HEK293T (cell line): ENCODE results near the gene KRT15.
A peak's percentile ranks its signal among the peaks of the same experiment; 100 is the strongest.

Source experiments
- CTCF ChIA-PET: fragments of 350-600 bp; formaldehyde crosslinking; extraction: SDS; loops from one replicate; lab custom pipeline; 2021; ENCODE audit warnings: antibody characterized with exemption, inconsistent platforms; lab: Yijun Ruan, JAX
- POLR2A ChIA-PET: fragments of 350-600 bp; formaldehyde crosslinking; extraction: SDS; loops from one replicate; lab custom pipeline; 2020; ENCODE audit warnings: antibody characterized with exemption, inconsistent platforms; lab: Yijun Ruan, JAX
- DNase-seq: peaks from one replicate; pipeline ENCODE4 v3.0.0; 2012; ENCODE audit warnings: mixed read lengths; ENCODE audit errors: extremely low spot score
- ARNT ChIP-seq: fragments of 450-650 bp; IDR thresholded peaks from 2 replicates; pipeline ENCODE4 v1.6.1; 2017; ENCODE audit warnings: mild to moderate bottlenecking
- BHLHE40 ChIP-seq: fragments of 450-650 bp; IDR thresholded peaks from 2 replicates; pipeline ENCODE4 v1.6.1; 2016; ENCODE audit warnings: mild to moderate bottlenecking, moderate library complexity, borderline replicate concordance
- CTBP1 ChIP-seq: fragments of 450-650 bp; IDR thresholded peaks from 2 replicates; pipeline ENCODE4 v1.6.1; 2016; ENCODE audit warnings: borderline replicate concordance
- ELF4 ChIP-seq: fragments of 450-650 bp; IDR thresholded peaks from 2 replicates; pipeline ENCODE4 v1.6.1; 2017; ENCODE audit warnings: antibody characterized with exemption
- FOXA1 ChIP-seq: fragments of 450-650 bp; IDR thresholded peaks from 2 replicates; pipeline ENCODE4 v1.6.1; 2016; ENCODE audit warnings: mild to moderate bottlenecking
- FOXK2 ChIP-seq: fragments of 450-650 bp; IDR thresholded peaks from 2 replicates; pipeline ENCODE4 v1.6.1; 2016; ENCODE audit warnings: mild to moderate bottlenecking
- FOXM1 ChIP-seq: fragments of 450-650 bp; IDR thresholded peaks from 2 replicates; pipeline ENCODE4 v1.6.1; 2017; ENCODE audit warnings: mild to moderate bottlenecking, borderline replicate concordance
- HDGF ChIP-seq: fragments of 450-650 bp; IDR thresholded peaks from 2 replicates; pipeline ENCODE4 v1.6.1; 2017; ENCODE audit warnings: antibody characterized with exemption, borderline replicate concordance
- L3MBTL2 ChIP-seq: fragments of 450-650 bp; conservative IDR thresholded peaks from 2 replicates; pipeline ENCODE4 v1.6.1; 2016; ENCODE audit warnings: mild to moderate bottlenecking
- LEF1 ChIP-seq: fragments of 450-650 bp; IDR thresholded peaks from 2 replicates; pipeline ENCODE4 v1.6.1; 2017; ENCODE audit warnings: mild to moderate bottlenecking, borderline replicate concordance
- NFRKB ChIP-seq: fragments of 450-650 bp; IDR thresholded peaks from 2 replicates; pipeline ENCODE4 v1.6.1; 2016; ENCODE audit warnings: mild to moderate bottlenecking, moderate library complexity
- PKNOX1 ChIP-seq: fragments of 450-650 bp; IDR thresholded peaks from 2 replicates; pipeline ENCODE4 v1.6.1; 2016
- SP1 ChIP-seq: fragments of 450-650 bp; IDR thresholded peaks from 2 replicates; pipeline ENCODE4 v1.6.1; 2017
- SUZ12 ChIP-seq: fragments of 450-650 bp; IDR thresholded peaks from 2 replicates; pipeline ENCODE4 v1.6.1; 2016; ENCODE audit warnings: mild to moderate bottlenecking
- TARDBP ChIP-seq: fragments of 450-650 bp; IDR thresholded peaks from 2 replicates; pipeline ENCODE4 v1.6.1; 2016
- ZNF384 ChIP-seq: fragments of 450-650 bp; IDR thresholded peaks from 2 replicates; pipeline ENCODE4 v1.6.1; 2016

KRT15 gene

GRCh38 chr17:41530062-41531048 is 11.7 kb upstream of the KRT15 start:
- DNase-seq, result peak; percentile 34
- ChIA-PET POLR2A (no interaction called here), CTCF (interaction anchor here (0.6 to 2.6 kb wide), 4 partner anchors 19 to 136 kb away, joined by 3 to 23 read pairs (median 4); no protein-coding TSS in a partner anchor)
- no peak for TF ChIP-seq BHLHE40
- no peak for TF ChIP-seq SP1
- no peak for TF ChIP-seq ARNT
- TF ChIP-seq FOXM1, result no peak
- no peak for TF ChIP-seq ZNF384
- no peak for TF ChIP-seq FOXK2
- TF ChIP-seq HDGF, result no peak

DNA sequence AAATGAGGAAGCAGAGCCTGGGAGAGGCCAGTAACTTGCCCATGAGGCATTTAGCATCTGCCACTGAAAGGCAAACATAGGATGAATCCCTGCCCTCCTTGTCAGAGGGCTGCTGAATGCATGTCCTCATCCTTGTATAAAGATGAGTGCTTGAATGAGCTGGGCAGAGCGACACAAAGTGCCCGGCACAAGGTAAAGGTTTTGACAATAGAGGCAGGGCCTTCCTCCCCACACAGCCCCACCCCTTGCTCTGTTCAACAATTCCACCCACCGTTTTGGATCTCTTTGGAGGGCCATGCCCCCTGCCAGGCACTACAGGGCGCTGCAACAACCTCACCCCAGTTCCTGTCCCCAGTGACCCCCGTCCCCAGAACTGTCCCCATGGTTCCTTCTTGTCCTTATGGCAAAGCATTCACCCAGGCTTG is 10.8 kb upstream of the KRT15 start:
- no peak for DNase-seq
- ChIA-PET CTCF (interaction anchor here (1.1 to 2.6 kb wide), 3 partner anchors 20 to 137 kb away, joined by 3 to 23 read pairs (median 5); no protein-coding TSS in a partner anchor), POLR2A (no interaction called here)
- no peak for TF ChIP-seq SUZ12
- TF ChIP-seq ELF4, result no peak
- TF ChIP-seq L3MBTL2, result no peak
- no peak for TF ChIP-seq ARNT
- TF ChIP-seq FOXM1, result no peak
- no peak for TF ChIP-seq LEF1
- no peak for TF ChIP-seq PKNOX1
- no peak for TF ChIP-seq TARDBP
- no peak for TF ChIP-seq BHLHE40
- no peak for TF ChIP-seq FOXK2
- TF ChIP-seq HDGF, result no peak
- TF ChIP-seq ZNF384, result no peak
- TF ChIP-seq CTBP1, result no peak
- TF ChIP-seq NFRKB, result no peak
- no peak for TF ChIP-seq SP1
- no peak for TF ChIP-seq FOXA1

GRCh38 chr17:41528959-41529353 is 10.3 kb upstream of the KRT15 start:
- TF ChIP-seq FOXA1, result no peak
- TF ChIP-seq LEF1, result no peak
- TF ChIP-seq SP1, result no peak
- no peak for TF ChIP-seq TARDBP
- no peak for DNase-seq
- ChIA-PET POLR2A (no interaction called here), CTCF (interaction anchor here (2.6 kb wide), 1 partner anchor 20 kb away, joined by 23 read pairs; no protein-coding TSS in a partner anchor)

GRCh38 chr17:41527063-41528023 is 8.7 kb upstream of the KRT15 start:
- POLR2A ChIA-PET, result no interaction called here
- TF ChIP-seq L3MBTL2, result no peak
- TF ChIP-seq ZNF384, result no peak
- TF ChIP-seq PKNOX1, result no peak
- CTCF ChIA-PET, result no interaction called here
- DNase-seq, result no peak

GRCh38 chr17:41524261-41524660 is 5.6 kb upstream of the KRT15 start:
- ChIA-PET CTCF (interaction anchor here (0.8 kb wide), 1 partner anchor 24 kb away, joined by 4 read pairs; no protein-coding TSS in a partner anchor), POLR2A (no interaction called here)
- TF ChIP-seq HDGF (no peak), ZNF384 (no peak), FOXM1 (no peak), SP1 (no peak), CTBP1 (no peak), FOXA1 (no peak), BHLHE40 (no peak), NFRKB (no peak), PKNOX1 (no peak), SUZ12 (no peak), LEF1 (no peak), ELF4 (no peak), ARNT (no peak), FOXK2 (no peak), TARDBP (no peak), L3MBTL2 (no peak)
- no peak for DNase-seq
